ENCODE measurements around the gene GNB2.

DNA sequence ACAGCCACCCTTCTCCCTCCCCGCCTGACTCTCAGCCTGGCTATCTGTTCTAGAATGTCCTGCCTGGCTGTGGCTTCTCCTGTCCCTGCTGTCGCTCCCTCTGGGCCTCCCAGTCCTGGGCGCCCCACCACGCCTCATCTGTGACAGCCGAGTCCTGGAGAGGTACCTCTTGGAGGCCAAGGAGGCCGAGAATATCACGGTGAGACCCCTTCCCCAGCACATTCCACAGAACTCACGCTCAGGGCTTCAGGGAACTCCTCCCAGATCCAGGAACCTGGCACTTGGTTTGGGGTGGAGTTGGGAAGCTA is 47.9 kb downstream of the GNB2 start:
- TF ChIP-seq, protein P1, sequence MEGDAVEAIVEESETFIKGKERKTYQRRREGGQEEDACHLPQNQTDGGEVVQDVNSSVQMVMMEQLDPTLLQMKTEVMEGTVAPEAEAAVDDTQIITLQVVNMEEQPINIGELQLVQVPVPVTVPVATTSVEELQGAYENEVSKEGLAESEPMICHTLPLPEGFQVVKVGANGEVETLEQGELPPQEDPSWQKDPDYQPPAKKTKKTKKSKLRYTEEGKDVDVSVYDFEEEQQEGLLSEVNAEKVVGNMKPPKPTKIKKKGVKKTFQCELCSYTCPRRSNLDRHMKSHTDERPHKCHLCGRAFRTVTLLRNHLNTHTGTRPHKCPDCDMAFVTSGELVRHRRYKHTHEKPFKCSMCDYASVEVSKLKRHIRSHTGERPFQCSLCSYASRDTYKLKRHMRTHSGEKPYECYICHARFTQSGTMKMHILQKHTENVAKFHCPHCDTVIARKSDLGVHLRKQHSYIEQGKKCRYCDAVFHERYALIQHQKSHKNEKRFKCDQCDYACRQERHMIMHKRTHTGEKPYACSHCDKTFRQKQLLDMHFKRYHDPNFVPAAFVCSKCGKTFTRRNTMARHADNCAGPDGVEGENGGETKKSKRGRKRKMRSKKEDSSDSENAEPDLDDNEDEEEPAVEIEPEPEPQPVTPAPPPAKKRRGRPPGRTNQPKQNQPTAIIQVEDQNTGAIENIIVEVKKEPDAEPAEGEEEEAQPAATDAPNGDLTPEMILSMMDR (IDR thresholded peaks at IDR 0.05), result no peak
- TF ChIP-seq POLR2A (IDR thresholded peaks at IDR 0.05) (no peak), EP300 (IDR thresholded peaks at IDR 0.05) (no peak), POLR2AphosphoS5 (IDR thresholded peaks at IDR 0.05) (no peak)

Measured in stomach (tissue), 4 donors.